K562 (cell line): ENCODE measurements around the gene KBTBD6. TPM values are rescaled to one million over a fixed set of nuclear protein-coding genes. Genes with fewer than 3 reads are reported as not detected.

Experiments
- ATAC-seq: fragments of 200-7000 bp; cut with Tn5 transposase; 3 replicates; pipeline ENCODE4 v1.9.1; 2020; ENCODE audit warnings: moderate library complexity
- BruUV-seq: library from RNA; stranded (reverse); fragments of 400-500 nt; replicated peaks from 2 replicates; lab custom pipeline; 2021; lab: Mats Ljungman, UMichigan
- CTCF ChIA-PET: fragments of 300-600 bp; formaldehyde crosslinking; extraction: SDS; loops from one replicate; lab custom pipeline; 2021; ENCODE audit warnings: low intra/inter-chr PET ratio; lab: Yijun Ruan, JAX
- POLR2A ChIA-PET: fragments of 300-600, 350-650 bp; sonication (Branson Sonifier 250); formaldehyde crosslinking; extraction: SDS; loops from one replicate; lab custom pipeline; 2021; ENCODE audit warnings: antibody characterized with exemption, inconsistent platforms; lab: Yijun Ruan, JAX
- DNase-seq, 4 experiments: peaks; one replicate each; pipeline versions ENCODE4 v3.0.0 to v3.0.0-alpha.2; 2011 to 2018; ENCODE audit warnings: low spot score in 3 of 4, mixed read lengths in 3 of 4; ENCODE audit errors: extremely low read depth in 1 of 4
- FAIRE-seq: peaks from 2 replicates; lab custom pipeline; 2011; peaks lifted over from hg19 to GRCh38; lab: Jason Lieb, UNC
- H2AFZ ChIP-seq: 2 replicates; pipeline ENCODE4 v1.6.0; 2011; ENCODE audit warnings: low read depth, low read length, control low read depth, inconsistent platforms
- H3K27ac ChIP-seq: fragments of 200-600 bp; 3 replicates; pipeline ENCODE4 v1.8.0; 2011; ENCODE audit warnings: low read depth, mild to moderate bottlenecking, control low read depth, inconsistent platforms, low read length, moderate library complexity, mixed read lengths; ENCODE audit errors: extremely low read depth
- H3K27me3 ChIP-seq, 2 experiments: fragments of 300-600 bp in 1 of 2; 2 replicates in 1 of 2; 3 replicates in 1 of 2; pipeline versions ENCODE4 v1.6.0 to v1.8.0; 2011; ENCODE audit warnings: inconsistent platforms in 2 of 2, low read length in 2 of 2, mild to moderate bottlenecking in 1 of 2, mixed read lengths in 1 of 2, moderate library complexity in 1 of 2; ENCODE audit not compliant: control insufficient read depth in 2 of 2, insufficient read depth in 2 of 2
- H3K36me3 ChIP-seq: fragments of 300-600 bp; 3 replicates; pipeline ENCODE4 v1.8.0; 2011; ENCODE audit warnings: mild to moderate bottlenecking, low read length, inconsistent platforms; ENCODE audit not compliant: control insufficient read depth, insufficient read depth
- H3K4me1 ChIP-seq, 2 experiments: fragments of 200-600 bp in 1 of 2; replicated peaks in 1 of 2; 2 replicates in 1 of 2; 3 replicates in 1 of 2; pipeline versions ENCODE4 v1.5.1 to v1.8.0; 2011; ENCODE audit warnings: inconsistent platforms in 2 of 2, low read length in 2 of 2, mild to moderate bottlenecking in 1 of 2, mixed read lengths in 1 of 2, moderate library complexity in 1 of 2; ENCODE audit not compliant: control insufficient read depth in 2 of 2, insufficient read depth in 2 of 2
- H3K4me2 ChIP-seq: 2 replicates; pipeline ENCODE4 v1.6.1; 2011; ENCODE audit warnings: low read length, control low read depth, inconsistent platforms, mixed read lengths; ENCODE audit not compliant: insufficient read depth
- H3K4me3 ChIP-seq: fragments of 200-600 bp; sonication (generic), shearing (Covaris generic); 2 replicates; pipeline ENCODE4 v1.5.1; 2016; ENCODE audit warnings: control low read depth, inconsistent platforms
- H3K79me2 ChIP-seq: fragments of 200-600 bp; 3 replicates; pipeline ENCODE4 v1.8.0; 2011; ENCODE audit warnings: low read length, inconsistent platforms; ENCODE audit not compliant: control insufficient read depth, insufficient read depth
- H3K9ac ChIP-seq, 2 experiments: 2 replicates each; pipeline versions ENCODE4 v1.6.0 to v1.6.1; 2011; ENCODE audit warnings: low read depth in 2 of 2, low read length in 2 of 2, control low read depth in 1 of 2, inconsistent platforms in 1 of 2, mild to moderate bottlenecking in 1 of 2, mixed read lengths in 1 of 2; ENCODE audit not compliant: insufficient read depth in 1 of 2
- H3K9me1 ChIP-seq: one replicate; pipeline ENCODE4 v1.6.0; 2011; ENCODE audit warnings: inconsistent platforms, mild to moderate bottlenecking, low read length, moderate library complexity; ENCODE audit not compliant: control insufficient read depth, insufficient read depth
- H3K9me3 ChIP-seq: replicated peaks from 2 replicates; pipeline ENCODE4 v1.5.1; 2011; ENCODE audit warnings: low read depth, low read length, inconsistent platforms; ENCODE audit not compliant: control insufficient read depth, insufficient read depth
- H4K20me1 ChIP-seq: replicated peaks from 2 replicates; pipeline ENCODE4 v1.6.1; 2011; ENCODE audit warnings: low read length, inconsistent platforms, mixed read lengths; ENCODE audit not compliant: control insufficient read depth, insufficient read depth
- ARID1B ChIP-seq: fragments of 450-650 bp; IDR thresholded peaks from 2 replicates; pipeline ENCODE4 v1.6.1; 2016; ENCODE audit warnings: antibody characterized with exemption, mild to moderate bottlenecking, inconsistent platforms
- CREM ChIP-seq: IDR thresholded peaks from 2 replicates; pipeline ENCODE4 v1.6.1; 2014; ENCODE audit warnings: antibody characterized with exemption, low read depth
- EHMT2 ChIP-seq: fragments of 450-650 bp; IDR thresholded peaks from 2 replicates; pipeline ENCODE4 v1.6.1; 2018; ENCODE audit warnings: antibody characterized with exemption
- ESRRA ChIP-seq: fragments of 450-650 bp; IDR thresholded peaks from 2 replicates; pipeline ENCODE4 v1.6.1; 2014; ENCODE audit warnings: low read depth, mild to moderate bottlenecking, moderate library complexity, borderline replicate concordance
- HMGXB4 ChIP-seq: sonication (generic); formaldehyde crosslinking; IDR thresholded peaks from 2 replicates; pipeline ENCODE4 v1.8.1; 2023; ENCODE audit warnings: mild to moderate bottlenecking, missing genetic modification reagents
- JUND ChIP-seq, 2 experiments: IDR thresholded peaks; 2 replicates in 1 of 2; 3 replicates in 1 of 2; pipeline ENCODE4 v1.6.1; 2011; ENCODE audit warnings: borderline replicate concordance in 2 of 2, low read depth in 2 of 2, low read length in 2 of 2, improper control_type of control experiment in 1 of 2, missing biosample characterization in 1 of 2, missing genetic modification characterization in 1 of 2, missing genetic modification reagents in 1 of 2
- LARP7 ChIP-seq: fragments of 450-650 bp; IDR thresholded peaks from 2 replicates; pipeline ENCODE4 v1.6.1; 2016
- VEZF1 ChIP-seq: fragments of 200-800 bp; sonication (Bioruptor generic); IDR thresholded peaks from 2 replicates; pipeline ENCODE4 v1.6.1; 2017; ENCODE audit warnings: missing genetic modification characterization, missing compliant biosample characterization
- ZBTB26 ChIP-seq: fragments of 450-650 bp; formaldehyde crosslinking; IDR thresholded peaks from 2 replicates; pipeline ENCODE4 v1.4.0; 2022; ENCODE audit warnings: missing genetic modification characterization
- ZNF668 ChIP-seq: fragments of 250-450 bp; sonication (Bioruptor Pico); IDR thresholded peaks from 2 replicates; pipeline ENCODE4 v1.8.0; 2022; ENCODE audit warnings: mild to moderate bottlenecking, inconsistent platforms
- WGBS: fragments of 100-300 bp; shearing (Covaris generic); methylation state at CpG from one replicate; pipeline ENCODE4 v1.1.6; 2016; ENCODE audit warnings: low coverage, mixed read lengths; ENCODE audit not compliant: insufficient coverage; ENCODE audit errors: missing lambda C conversion rate; 5-methylcytosine and 5-hydroxymethylcytosine counted together
- in situ Hi-C: fragments of 300-500 bp; cut with MboI; formaldehyde crosslinking; loops from 4 replicates; pipeline ENCODE4 v1.15.0; 2018; ENCODE audit warnings: inconsistent platforms, mixed read lengths
- intact Hi-C: fragments of 100-400 bp; cut with micrococcal nuclease; formaldehyde crosslinking; loops from 2 replicates; pipeline ENCODE4 v1.14.2; 2022
- polyA plus RNA-seq, 8 experiments: library from polyadenylated mRNA; depleted of rRNA in 4 of 8; stranded (reverse) in 5 of 8; unstranded in 3 of 8; fragments of >200 nt; fragmentation: Nextera tagmentation in 2 of 8; fragmentation: Illumina TruSeq in 1 of 8; extraction: Ambion mirVana in 2 of 8; extraction: Trizol in 1 of 8; gene quantifications; 2 replicates each; pipeline versions ENCODE4 v1.2.1 to v1.2.3, GENCODE V29; 2011 to 2014; ENCODE audit warnings: inconsistent platforms in 1 of 8, missing spikeins in 1 of 8
- total RNA-seq, 7 experiments: library from RNA; depleted of rRNA in 6 of 7; stranded (reverse); fragments of >200 nt in 6 of 7; fragmentation: Illumina TruSeq in 2 of 7; extraction: Trizol in 2 of 7; gene quantifications; 2 replicates each; pipeline versions ENCODE4 v1.2.1 to v1.2.3, GENCODE V29; 2011 to 2021; ENCODE audit warnings: low replicate concordance in 1 of 7

Gene KBTBD6
- total and polyA plus RNA-seq, 9 of the 15 experiments (the other 6 are each of a cell fraction or from before 2014, with no cell fraction given): 1.9 to 4.9 (median 3.2) TPM

GRCh38 chr13:41133951-41134350, 1.3 kb upstream of the KBTBD6 start:
- POLR2A ChIA-PET: no interaction called here

More at GRCh38 chr13:41133951-41134350, 1.3 kb upstream of the KBTBD6 start:
- in situ Hi-C loops: loop anchor here (5.0 kb wide), 1 partner anchor 58 kb away; the partner anchor contains the start of gene KBTBD7
- no TSS peak for BruUV-seq
- Histone ChIP-seq H3K9ac (no peak overlapping the region), H3K27ac (no peak overlapping the region; the same call in 2 of the 3 replicates), H3K36me3 (no peaks in the 10 kb centered on the region), H3K79me2 (peaks cover 37% of the 10 kb centered on the region), H3K9me1 (no peaks in the 10 kb centered on the region), H3K4me2 (peak overlapping the region; percentile 68), H3K27me3 (no peaks in the 10 kb centered on the region), H2AFZ (0 out of 2 replicates have a peak overlapping the region, but pooled peaks have one; percentile 4), H3K4me1 (peaks cover 6 to 11% of the 10 kb centered on the region in 2 experiments; a peak in 4 of 5 replicates), H4K20me1 (no peaks in the 10 kb centered on the region), H3K9me3 (no peaks in the 10 kb centered on the region; the same call in 1 of the 2 replicates), H3K4me3 (no peak overlapping the region)
- peak in 1 of 4 experiments; percentile 16 for DNase-seq
- no peak for ATAC-seq
- TF ChIP-seq JUND (IDR thresholded peaks at IDR 0.05; ENCODE audit: borderline replicate concordance, low read depth, low read length) (no peak), JUND (tag; IDR thresholded peaks at IDR 0.05; ENCODE audit: borderline replicate concordance, low read depth, low read length) (no peak), ZNF668 (CRISPR knock-in tag) (no peak), CREM (no peak), ARID1B (0 out of 2 replicates have a peak, but pooled peaks have one; percentile 8), ESRRA (0 out of 2 replicates have a peak, but pooled peaks have one; percentile 35), HMGXB4 (no peak), LARP7 (no peak), EHMT2 (0 out of 2 replicates have a peak, but pooled peaks have one; percentile 10), ZBTB26 (CRISPR knock-in tag) (no peak), VEZF1 (CRISPR knock-in tag) (no peak)
- intact Hi-C loops: loop anchor here (5.0 kb wide), 2 partner anchors 57 to 72 kb away; partner anchors contain the start of gene WBP4
- CTCF ChIA-PET: no interaction called here
- FAIRE-seq: no peak
- 48% methylated on average over 6 of the region's 6 CpGs for WGBS
